Non-pigmented ciliary epithelial cell (primary cell): Measurements from ENCODE around the gene NAA50.

Source experiments
- DNase-seq: peaks from one replicate; pipeline ENCODE4 v3.0.0-alpha.2; 2010; ENCODE audit warnings: low read depth

Gene NAA50

GRCh38 chr3:113745756-113746547 lies at the start of gene NAA50:
Gene NAA50 (minus strand): TSS chr3:113746249. CDS start chr3:113745949, 300 bp downstream.
- no peak for DNase-seq

- no peak for DNase-seq
Measured at GRCh38 chr3:113795693-113796092, 49.6 kb upstream of the NAA50 start.

DNA sequence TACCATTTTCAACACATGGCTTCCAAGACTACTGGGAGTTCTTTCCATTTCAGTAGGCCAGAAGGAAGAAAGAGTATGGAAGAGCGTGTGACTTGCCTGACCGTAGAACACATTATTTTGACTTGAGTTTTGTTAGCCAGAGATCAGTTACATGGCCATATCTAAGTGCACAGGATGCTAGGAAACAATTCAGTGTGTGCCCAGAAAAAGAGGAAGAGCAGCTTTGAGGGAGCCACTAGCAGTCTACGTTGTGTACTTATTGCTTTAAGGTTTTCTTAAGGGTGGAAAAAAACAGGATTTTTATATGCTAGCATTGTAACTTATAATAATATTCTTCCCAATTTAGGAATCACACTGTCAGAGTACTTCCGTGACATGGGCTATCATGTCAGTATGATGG lies 48.5 kb upstream of the NAA50 start:
- no peak for DNase-seq

DNA sequence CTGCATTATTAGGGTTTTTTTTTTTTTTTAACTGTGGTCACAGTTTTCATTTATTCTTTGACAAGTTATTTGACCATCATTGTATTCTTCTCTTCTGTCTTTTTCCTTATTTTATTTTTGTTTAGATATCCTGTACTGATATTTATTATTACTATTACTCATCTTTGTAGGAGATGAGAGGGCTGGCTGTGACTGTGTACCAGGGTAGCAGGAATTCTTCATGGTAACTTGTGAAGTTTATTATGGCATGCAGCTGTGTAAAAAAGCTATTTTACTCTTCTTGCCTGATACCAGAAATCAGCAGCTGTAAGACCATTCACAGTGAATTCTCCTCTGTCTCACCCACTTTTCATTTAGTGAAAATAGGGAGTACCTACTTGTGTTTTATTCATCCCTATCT lies 45.3 kb upstream of the NAA50 start:
- DNase-seq: no peak

DNA sequence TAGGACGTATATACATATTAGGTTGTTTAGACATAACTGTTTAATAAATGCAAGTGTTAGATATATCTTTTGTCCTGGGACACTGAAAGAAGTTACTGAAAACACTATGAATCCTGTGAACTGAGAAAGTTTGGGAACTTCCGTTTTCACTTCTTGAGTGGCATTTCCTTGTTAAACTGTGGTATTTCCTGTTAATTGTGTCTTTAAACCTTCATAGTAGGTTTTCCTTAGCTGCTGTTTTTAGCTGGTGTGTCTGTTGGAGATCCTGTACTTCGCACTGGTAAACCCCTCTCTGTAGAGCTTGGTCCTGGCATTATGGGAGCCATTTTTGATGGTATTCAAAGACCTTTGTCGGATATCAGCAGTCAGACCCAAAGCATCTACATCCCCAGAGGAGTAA lies 37.9 kb upstream of the NAA50 start:
- DNase-seq: no peak

DNA sequence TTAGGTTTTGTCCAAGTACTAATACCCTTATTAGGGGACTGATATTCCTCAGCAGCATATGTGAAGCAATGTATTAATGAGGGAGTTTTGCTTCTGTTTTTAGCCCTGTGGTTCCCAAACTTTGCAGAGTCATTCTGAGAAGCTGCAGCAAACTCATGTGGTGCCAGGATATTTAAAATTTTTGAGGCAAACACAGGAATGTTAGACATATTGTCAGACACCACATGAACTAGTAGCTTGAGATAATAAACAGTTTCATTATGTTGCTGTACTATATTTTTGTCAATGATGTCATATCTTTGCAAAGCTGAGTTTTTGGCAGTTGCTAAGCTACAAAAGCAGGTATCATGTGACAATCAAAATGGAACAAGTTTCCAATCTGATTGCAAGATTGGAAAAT lies 37.4 kb upstream of the NAA50 start:
- peak; percentile 94 for DNase-seq

DNA sequence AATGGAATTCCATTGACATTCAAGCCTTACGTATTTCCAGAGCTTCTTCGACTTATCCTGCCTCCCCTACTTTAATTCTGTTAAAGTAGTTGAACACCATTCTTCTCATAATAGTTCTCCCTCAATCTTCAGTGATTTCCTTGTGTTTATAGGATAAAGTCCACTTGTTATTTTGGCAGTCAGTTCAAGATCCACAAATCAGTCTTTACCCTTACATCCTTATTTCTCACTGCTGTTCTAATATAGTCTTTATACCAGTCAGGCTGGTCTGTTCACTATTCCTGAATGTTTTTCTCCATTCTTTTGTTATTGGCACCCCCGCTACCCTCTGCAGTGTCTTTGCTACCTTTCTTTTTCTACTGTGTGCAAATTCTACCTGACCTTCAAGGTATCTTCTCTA lies 30.5 kb upstream of the NAA50 start:
- DNase-seq: no peak

DNA sequence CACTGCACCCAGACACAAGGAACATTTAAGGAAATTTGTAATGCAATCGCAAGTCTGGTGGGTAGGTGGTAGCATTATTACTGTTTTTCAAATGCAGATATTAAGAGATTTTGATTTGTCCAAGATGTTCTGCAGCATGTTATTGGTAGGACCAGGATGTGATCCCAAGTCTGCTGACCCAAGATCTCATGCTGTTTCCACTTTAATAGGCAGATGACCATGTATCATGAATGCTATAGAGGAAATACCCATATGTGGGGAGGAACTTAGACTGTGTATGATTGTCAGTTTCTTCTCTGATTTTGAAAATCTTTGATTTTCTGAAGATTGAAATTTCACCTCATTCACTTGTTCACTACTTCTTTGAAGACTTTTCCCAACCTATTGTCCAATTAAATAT lies 29.5 kb upstream of the NAA50 start:
- no peak for DNase-seq

DNA sequence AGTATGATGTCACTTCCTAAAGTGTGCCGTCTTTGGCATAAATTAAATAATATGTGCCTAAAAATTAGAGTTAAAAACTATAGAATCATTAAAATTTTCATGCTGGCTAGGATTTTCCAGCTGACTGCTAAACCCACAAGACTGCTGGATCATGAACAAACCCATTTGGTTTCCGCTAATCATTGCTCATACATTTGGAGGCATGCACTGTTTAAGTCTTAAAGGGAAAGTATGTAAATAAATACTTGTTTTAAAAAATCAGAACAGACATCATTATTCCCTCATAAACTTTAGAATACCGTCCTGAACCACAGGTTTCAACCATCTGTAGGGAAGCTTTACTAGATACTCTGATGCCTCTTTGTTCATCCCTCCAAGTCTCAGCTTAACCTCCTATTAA lies 27.3 kb upstream of the NAA50 start:
- peak; percentile 38 for DNase-seq

GRCh38 chr3:113771993-113772392 lies 25.9 kb upstream of the NAA50 start:
- no peak for DNase-seq

DNA sequence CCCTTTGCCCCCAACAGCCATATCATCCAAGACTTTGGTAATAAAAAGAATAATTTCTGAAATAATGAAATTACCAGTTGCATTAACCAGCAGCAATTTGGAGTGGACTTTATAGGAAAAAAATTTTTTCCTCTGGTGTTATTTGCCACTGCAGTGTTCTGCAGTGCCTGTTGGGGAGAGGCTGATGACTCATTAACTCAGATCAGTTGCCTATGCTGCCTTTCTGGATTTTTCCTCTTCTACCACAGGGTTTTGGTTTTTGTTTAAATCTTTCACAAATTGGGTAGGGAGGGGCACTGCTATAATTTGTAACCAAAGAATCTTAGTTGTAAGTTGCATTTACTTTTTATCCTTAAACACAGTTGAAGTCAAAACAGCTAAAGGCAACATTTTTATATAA lies 23.5 kb upstream of the NAA50 start:
- no peak for DNase-seq

- DNase-seq: no peak
Measured at GRCh38 chr3:113764698-113765097, 18.6 kb upstream of the NAA50 start.

DNA sequence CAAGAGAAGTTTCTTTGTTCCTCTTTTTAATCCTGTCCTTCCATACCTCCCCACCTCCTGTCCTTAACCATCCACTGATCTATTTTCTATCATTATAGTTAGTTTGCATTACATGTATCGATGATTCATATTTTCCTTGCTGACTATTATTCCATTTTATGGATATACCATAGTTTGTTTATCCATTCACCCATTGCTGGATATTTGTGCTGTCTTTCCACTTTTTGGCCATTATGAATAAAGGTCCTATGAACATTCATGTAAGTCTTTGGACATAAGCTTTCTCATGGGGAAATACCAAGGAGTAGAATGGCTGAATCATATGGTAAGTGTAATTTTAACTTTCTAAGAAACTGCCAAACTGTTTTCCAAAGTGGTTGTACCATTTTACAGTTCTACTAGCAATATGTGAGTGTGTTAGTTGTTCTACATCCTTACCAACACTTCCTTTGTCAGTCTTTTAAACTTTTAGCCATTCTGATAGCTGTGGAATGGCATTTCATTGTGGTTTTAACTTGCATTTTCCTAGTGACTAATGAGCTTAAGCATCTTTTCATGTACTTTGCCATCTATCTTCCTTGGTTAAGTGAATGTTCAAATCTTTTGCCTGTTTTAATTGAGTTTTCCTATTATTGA lies 12.5 kb upstream of the NAA50 start:
- DNase-seq: peak; percentile 73

- no peak for DNase-seq
Measured at GRCh38 chr3:113754494-113755159, 8.6 kb upstream of the NAA50 start.

GRCh38 chr3:113753376-113753985 lies 7.4 kb upstream of the NAA50 start:
- no peak for DNase-seq

DNA sequence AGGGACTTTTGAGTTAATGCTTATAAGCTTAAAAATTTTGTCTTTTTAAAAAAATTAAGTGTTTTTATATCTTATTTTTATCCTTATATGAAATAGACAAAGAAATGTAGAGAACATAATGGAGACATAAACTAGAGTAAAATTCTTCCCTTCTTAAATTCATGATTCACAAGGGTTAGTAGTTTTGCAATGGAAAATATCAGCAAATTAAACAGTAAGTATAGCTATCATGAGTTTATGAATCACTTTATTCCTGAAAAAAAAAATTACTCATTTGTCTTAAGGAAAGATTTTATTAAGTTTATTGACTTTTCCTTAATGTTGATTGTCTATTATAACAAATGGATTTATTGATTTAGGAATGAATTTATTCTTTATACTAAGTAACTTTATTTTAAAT lies 5.1 kb upstream of the NAA50 start:
- DNase-seq: no peak

DNA sequence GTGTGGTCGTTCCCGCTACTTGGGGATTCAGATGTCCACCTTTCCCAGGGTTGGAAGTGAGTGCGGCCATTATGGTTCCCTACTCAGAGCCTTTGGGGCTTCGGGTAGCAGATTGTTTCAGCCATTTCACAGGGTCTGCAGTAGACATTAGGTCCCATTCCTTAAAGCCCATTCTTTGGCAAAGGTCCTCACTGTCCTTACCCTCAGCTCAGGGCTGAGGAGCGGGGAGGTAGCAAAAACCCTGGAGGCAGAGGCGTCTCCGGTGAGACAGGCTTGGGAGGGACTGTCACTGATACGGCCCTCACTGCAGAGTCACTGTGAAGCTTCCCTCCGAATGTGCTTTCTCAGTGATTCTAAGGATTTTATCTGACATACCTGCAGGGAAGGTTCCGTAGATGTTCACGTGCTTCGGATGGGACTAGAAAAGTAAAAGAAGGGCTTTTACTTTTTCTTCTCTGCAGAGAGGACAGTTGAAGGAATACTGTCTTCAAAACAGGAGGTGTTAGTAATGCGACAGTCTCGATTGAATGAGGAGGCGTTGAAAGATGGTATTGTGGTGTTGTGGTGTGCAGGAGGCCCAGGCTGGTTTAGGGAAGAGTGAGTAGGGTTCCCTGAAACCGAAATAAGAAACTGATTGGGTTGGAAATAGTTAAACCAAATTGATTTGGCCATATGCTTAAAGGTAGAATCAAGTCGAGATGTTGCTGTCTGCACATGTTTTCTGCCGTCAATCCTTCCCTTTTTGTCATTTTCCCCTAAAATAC lies 1.4 kb upstream of the NAA50 start:
- DNase-seq: no peak

- peak; percentile 78 for DNase-seq
Measured at GRCh38 chr3:113746548-113747282, 666 bp upstream of the NAA50 start, which contains the start of gene ATP6V1A. Gene ATP6V1A (plus strand): TSS chr3:113747035. CDS start chr3:113778754, 31,719 bp downstream.

DNA sequence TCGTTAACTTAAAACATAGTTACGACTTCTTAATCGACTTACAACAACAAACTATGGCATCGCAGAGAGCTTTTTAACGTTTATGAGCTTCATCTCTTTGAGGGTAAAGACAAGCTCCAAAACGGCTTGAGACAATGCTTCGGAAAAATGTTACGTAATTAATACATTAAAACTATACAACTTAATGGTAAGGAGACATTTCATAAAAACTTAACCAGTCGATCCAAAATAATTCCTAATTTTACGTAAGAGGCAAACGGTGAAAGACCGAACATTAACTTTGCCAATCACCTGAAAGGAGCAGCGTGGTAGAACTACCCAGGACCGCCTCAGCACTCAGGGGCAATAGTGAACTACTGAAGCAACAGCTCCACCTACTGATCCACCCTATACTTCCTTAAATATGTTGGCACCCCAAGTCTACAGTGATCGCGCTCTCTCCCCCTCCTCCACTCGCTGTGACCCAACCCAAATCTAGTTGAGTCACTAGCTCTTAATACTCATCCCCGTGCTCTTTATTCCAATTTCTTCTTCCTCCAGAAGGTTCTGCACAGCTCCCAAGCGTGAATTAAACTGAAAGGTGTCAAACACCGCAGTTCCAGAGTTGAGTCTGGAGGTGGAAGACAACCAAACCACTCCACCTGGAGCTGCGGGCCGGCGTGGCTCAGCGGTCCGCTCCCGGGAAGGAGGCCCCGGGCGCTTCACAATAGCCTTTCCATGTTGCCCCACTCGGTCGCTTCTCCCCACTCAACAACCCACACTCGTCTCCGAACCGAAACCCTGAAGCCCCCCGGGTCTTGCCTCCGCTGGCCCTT lies 901 bp downstream of the NAA50 start:
- peak; percentile 76 for DNase-seq

DNA sequence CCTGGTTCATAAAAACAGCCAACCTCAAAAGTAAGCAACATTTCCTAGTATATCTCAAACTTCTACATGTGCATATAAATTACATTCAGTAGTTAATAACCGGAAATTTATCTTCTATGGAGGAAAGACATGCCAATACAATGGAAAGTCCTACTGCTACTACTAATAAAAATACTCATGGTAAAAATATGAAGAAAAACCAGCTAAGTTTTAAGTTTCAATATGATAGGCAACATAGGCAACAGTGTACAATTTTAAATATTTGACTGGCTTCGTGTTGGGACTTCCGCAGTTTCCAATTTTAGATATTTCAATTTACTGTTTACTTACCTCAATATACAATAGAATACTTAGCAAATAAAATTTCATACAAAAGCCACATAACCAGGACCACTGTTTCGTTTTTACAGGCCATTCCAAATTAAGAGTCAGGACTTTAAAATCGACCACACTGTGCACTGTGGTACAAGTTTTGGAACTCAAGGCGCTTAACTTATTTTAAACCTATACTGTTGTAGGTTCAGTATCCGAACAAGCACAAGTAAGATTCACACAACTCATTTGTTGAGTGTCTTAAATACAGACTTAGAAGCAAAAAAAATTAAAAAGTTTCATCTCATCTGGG lies 2.9 kb downstream of the NAA50 start:
- no peak for DNase-seq
